ENCODE measurements around the gene TSPAN9.
"Not testable (repeated sequence)": the region's sequence is repeated elsewhere in the genome, so short reads cannot be mapped to it uniquely, and the experiment has no call there.

The TSPAN9 gene

DNA sequence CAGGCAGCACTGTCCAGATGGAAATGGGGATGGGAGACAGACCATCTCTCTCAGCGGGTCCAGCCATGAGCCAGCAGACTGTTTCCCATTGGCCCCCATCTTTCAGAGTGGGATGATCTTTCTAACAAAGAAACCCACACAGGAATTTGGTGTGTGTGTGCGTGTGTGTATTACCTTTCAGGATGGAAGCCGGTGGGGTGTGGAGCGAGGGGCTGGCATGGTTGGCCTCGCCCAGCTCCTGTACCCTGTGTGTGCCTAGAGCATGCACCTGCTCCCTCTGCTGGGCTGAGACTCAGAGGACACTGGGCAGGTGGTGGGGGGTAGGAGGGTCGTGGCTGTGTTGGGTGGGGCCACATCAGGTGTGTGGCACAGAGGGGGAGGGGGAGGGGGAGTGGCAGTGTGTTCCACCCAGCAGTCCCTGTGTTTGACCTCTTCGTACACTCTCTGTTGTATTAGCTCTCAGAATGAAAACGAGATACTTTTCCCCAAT lies 33.0 kb upstream of the TSPAN9 start:
- no peak for DNase-seq

DNA sequence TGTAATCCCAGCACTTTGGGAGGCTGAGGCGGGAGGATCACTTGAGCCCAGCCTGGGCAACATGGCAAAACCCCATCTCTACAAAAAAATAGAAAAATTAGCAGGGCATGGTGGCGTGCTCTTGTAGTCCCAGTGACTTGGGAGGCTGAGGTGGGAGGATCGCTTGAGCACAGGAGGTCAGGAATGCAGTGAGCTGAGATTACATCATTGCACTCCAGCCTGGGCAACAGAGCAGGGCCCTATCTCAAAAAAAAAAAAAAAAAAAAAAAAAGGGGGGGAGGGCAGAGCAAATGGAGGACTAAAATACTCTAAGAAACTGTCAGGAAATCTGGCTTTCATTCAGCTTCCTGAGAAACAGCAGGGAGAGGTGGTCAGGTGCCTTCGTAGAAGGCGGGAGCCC lies 31.7 kb upstream of the TSPAN9 start:
- DNase-seq: peak; percentile 59

DNA sequence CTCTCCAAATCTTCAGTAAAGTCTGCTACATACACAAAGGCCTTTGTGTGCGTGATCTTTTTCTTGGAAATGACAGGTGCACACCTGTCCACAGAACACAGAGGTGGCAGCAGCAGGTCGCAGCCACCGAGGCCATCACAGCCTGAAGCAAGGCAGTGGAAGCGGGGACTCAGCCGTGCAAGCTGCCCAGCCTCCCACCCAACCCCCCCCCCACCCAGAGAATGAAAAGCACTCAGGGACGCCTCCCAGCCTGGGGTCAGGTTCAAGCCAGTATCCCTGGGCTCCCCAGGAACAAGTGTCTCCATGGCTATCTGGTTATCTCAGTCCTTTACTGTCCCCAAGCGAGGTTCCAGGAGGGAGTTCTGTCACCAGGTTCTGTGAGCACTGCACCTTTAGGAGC lies 31.2 kb upstream of the TSPAN9 start:
- peak; percentile 53 for DNase-seq

DNA sequence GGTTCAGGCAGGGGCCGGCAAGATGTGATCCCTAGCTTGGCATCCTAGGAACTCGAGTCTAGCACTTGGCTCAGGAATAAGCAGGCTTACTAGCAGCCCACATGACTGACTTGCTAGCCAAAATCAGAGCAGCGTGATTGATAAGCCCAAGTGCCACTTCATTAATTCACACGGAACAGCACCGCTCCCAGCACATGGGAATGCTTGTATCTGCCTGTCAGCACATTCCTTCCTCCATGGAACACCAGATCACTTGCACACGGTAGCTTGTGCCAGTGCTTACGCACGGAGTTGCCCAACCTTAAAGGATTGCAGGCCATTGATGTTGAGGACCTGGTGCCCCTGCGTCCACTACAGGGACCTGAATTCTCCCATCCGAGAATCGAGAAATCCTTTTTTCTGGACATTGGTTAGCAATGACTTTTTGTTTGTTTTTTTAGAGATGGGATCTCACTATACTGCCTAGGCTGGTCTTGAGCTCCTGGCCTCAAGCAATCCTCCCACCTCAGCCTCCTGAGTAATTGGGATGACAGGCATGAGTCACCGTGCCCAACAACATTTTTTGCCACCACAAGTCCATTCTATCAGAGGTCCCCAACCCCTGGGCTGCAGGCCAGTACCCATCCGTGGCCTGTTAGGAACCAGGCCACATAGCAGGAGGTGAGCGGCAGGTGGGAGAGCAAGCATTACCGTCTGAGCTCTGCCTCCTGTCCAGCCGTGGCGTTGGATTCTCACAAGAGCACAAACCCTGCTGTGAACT lies 30.6 kb upstream of the TSPAN9 start:
- DNase-seq: peak; percentile 80

DNA sequence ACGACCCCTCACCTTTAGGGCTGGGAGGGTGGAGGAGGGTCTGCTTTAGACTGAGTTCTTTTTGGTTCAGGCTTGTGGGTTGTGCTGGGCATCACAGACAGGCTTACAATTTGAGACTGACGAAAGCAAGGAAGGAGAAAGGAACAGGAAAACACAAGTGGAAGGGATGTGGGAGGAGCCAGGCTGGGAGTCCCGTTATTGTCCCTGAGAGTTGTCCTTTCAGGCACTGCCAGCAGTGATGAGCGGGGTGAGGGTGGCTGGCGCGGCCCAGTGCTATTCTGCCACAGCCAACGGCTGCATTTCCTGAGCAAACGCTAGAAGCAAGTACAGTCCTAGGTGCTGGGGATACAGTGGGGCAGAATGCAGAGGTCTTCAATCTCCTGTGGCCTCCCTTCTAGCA lies 29.2 kb upstream of the TSPAN9 start:
- no peak for DNase-seq

DNA sequence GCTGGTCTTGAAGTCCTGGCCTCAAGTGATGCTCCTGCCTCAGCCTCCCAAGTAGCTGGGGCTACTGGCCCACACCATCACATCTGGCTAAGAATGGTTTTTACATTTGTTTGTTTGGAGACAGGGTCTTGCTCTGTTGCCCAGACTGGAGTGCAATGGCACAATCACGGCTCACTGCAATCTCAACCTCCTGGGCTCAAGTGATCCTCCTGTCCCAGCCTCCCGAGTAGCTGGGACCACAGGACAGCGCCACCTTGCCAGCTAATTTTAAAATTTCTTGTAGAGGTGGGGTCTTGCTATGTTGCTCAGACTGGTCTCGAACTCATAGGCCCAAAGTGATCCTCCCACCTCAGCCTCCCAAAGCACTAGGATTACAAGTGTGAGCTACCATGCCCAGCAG lies 28.6 kb upstream of the TSPAN9 start:
- no peak for DNase-seq

DNA sequence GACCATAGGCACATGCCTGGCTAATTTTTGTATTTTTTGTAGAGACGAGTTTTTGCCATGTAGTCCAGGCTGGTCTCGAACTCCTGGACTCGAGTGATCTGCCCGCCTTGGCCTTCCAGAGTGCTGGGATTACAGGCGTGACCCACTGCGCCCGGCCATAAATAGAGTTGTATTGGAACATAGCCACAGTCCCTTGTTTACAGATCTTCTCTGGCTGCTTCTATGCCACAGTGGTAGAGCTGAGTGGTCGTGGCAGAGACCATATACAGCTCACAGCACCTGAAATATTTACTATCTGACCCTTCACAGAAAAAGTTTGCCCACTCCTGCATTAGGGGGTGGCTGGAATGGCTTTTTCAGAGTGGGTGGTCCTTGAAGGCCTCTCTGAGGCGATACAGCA lies 28.0 kb upstream of the TSPAN9 start:
- DNase-seq: no peak

DNA sequence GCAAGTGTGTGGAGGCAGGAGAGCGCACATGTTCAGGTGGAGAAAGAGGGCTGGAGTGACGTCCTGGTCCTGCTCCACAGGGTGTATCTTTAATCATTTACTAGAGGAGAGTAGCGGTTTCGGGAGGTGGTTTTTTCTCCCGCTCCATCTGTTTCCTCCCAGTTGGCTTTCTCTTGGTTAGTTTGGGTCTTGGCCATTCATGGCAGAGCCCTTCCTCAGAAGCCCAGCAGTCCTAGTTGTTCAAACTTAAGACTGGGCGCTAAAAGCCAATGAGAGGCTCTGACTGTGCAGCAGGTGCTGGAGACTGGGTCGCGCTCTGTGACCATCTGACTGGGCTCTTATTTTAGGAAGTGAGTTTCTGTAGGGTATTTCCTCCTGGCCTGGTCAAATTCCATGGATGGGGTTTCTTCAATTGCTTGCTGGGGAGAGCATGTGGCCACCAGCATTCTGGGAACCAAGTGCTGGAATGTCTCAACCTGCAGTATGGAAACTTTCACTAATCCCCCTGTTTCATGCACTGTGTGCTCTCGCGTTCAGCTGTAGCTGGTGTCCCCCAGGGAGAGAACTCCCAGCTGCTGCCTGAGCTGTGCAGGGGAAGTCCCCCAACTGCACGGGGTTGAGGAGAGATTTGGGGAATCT lies 27.4 kb upstream of the TSPAN9 start:
- DNase-seq: no peak

DNA sequence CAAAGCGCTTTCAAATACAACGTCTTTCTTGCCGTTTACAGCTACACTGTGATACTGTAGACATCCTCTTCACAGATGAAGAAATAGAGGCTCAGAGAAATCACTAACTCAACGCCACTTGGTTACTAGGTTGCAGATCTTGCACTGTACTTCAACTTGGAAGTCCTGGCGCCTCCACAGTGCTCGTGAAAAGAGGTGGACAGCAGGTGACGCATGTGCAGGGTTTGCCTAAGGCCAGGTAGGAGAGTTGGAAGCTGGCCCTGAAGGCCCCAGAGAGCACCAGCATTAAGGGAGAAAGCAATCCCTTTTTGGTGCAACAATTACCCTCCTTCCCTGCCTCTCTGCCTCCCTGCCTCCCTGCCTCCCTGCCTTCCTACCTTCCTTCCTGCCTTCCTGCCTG lies 22.8 kb upstream of the TSPAN9 start:
- DNase-seq: peak; percentile 55

DNA sequence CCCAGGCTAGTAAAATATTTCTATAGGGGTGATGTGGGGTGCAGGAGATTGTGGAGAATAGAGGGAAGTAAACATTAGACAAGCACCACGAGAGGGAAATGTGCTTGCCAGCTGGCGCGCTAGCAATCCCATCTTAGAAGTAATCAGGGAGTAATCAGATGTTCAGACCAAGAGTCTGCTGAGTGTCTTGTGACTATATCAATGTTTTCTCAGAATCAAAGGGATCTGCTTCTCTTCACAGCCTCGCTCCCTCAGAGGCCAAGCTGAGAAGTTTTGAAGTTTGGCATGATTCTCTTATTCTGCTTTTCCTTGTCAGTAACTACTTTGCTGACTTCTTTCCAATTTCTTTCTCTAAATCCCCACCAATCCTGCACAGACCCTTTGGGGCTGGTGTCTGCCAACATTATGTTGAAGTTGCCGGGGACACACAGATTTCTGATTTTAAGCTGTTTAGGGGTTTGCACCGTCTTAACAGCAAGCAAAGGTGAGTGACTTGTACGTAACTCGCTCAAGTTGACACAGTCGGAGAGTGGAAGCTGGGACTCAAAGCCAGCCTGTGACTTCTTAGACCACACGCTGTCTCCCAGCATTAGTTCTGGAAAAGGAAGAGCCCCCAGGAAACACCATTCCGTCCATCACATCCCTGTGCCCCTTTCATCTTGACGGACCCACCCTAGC lies 22.0 kb upstream of the TSPAN9 start:
- no peak for DNase-seq

DNA sequence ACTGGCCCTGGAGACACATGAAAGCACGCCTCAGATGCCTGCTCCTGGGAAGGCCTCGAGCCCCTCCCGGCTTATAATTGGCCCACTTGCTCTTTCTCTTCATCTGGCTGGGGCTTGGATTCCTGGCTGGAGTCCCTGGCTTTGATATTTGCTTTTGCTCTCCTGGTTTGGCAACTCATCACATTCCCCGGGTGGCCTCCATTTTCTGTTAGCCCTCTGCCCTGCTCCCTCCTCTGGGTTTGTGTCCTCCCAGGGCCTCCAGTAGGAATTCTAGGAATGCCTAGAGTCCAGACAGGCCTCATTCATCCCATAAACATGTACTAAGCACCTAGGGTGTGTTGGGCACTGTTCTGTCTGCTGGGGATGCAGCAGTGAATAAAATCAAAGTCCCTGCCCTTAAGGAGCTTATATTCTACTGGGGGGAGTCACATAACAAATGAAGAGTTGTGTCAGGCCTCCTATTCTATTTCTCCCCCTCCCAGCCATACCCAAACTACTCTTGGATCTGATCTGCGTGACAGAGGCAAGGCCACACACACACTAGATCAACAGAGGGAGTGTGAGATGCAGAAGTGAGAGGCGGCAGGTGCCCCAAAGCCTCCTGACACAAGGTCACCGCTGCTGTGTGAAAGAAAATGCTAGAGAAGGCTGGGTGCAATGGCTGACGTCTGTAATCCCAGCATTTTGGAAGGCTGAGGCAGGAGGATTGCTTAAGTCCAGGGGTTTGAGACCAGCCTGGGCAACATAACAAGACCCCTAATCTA lies 21.3 kb upstream of the TSPAN9 start:
- DNase-seq: peak; percentile 95

DNA sequence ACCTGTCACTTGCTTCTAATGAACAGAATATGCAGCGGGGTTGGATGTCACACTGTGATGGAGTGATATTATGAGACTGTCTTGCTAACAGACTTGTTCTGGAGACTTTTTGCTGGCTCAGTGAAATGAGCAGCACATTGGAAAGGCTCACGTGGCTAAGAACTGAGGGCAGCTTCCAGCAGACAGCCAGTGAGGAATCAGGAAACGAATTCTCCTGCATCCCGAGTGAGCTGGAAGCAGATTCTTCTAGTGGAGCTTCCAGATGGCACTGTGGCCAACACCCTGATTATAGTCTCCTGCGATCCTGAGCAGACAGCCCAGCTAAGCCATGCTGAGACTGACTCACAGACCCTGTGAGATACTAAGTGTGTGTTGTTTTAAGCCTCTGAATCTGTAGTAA lies 16.1 kb upstream of the TSPAN9 start:
- DNase-seq: no peak

DNA sequence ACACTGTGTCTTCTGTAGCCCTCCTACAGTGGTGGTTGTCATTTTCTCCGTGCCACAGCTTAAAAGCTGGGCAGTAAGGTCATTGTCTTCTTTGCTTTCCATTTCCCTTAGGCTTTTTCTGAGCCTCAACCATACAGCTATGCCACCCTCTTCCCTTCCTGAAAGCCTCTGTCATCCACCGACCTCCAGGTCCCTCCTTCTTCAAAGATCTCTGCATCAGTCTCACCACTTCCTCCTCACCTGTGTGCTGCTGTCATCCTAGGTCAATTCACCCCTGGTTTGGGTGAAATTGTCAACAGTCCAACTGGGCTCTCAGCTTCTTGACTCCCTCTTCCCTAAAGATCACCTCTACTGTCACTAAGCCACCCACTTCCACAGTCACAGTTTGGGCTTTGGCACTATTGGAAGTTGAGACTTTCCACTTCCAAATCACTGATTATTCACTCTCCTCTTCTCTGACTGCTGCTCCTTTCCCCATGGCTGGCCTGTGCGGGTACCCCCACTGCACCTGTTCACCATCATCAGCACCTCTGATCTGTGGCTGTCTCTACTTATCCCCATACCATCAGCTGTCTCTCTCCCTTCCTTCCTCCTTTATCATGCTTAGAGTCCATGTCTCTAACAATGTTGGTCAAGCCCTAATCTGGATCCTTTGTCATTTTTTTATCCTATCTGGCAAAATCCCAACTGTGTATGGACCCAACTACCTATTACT lies 15.5 kb upstream of the TSPAN9 start:
- DNase-seq: no peak

DNA sequence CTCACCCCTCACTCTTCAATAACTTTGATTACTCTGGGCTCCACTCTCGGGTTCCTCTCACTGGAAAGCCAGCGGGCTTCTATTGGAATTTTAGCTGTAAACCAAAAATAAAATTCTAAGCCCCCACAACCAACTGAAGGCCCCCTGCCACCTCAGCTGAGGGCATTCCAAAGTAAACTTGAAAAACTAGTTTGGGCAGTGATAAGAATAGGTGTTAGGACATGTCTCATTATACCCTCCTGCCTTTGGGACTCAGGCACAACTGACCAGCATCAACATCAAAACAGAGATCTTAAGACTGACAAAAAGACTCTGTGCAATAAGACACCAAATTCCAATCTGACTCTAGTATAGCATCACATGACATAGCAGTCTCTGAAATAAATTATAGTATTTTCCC lies 11.9 kb upstream of the TSPAN9 start:
- DNase-seq: no peak

DNA sequence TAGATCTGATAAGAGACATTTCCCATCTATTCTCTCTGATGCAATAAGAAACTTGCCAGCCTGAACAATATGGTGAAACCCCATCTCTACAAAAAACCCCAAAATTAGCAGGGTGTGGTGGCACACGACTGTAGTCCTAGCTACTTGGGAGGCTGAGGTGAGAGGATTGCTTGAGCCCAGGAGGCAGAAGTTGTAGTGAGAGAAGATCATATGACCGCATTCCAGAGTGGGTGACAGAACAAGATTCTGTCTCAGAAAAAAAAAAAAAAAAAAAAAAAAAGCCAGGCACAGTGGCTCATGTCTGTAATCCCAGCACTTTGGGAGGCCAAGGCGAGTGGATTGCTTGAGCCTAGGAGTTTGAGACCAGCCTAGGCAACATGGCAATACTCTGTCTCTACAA lies 11.3 kb upstream of the TSPAN9 start:
- not testable (repeated sequence) for DNase-seq

DNA sequence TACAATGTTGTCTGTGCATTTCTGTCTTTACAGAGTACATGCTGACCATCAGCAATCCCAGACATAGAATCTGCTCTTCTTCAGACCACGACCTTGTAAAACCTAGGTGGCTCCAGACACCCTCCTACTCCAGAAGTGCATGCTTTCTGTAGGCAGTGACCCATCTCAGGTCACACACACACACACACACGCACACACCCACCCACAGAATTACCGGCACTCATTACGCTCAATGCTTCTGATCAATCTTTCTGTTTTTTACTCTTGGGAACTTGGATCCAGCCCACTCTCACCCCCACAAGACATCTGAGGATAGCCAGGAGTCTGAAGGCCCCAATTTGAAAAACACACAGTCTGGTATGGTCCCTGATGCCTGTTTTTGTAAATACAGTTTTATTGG lies 7.5 kb upstream of the TSPAN9 start:
- DNase-seq: no peak

DNA sequence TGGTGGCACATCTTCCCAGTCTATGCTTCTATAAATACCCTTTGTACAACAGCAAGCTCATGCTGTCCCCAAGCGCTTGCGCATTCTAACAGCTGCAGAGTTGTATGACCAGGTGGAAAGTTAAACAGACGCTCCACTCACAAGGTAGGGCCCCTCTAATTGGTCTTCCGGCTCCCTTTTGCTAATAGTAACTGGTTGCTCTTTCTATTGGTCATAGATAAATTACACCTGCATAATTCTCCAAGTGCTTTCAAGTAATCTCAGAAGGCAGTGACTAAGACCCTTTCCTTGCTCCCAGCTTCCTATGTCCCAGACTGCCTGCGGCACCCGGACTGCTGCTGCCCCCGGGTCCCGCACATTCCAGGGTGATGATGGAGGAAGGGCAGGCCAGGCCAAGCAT lies 6.1 kb upstream of the TSPAN9 start:
- DNase-seq: peak; percentile 97

DNA sequence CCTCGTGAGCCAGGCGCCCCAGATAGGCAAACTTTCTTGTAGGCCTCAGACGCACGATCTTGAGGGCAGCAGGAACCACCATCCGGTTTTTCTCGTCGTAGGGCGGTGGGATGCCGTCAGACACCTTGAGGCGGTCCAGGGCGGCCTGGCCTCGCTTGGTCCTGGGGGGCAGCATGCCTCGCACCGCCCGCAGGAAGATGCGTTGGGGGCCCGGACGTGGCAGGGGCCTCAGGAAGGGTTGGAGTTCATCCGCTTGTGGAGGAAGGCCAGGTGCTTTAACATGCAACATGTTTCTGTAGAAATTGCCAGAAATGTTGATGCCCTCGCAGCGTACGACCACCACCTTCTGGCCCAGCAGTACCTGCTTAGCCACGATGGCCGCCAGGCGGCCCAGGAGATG lies 5.5 kb upstream of the TSPAN9 start:
- DNase-seq: no peak

DNA sequence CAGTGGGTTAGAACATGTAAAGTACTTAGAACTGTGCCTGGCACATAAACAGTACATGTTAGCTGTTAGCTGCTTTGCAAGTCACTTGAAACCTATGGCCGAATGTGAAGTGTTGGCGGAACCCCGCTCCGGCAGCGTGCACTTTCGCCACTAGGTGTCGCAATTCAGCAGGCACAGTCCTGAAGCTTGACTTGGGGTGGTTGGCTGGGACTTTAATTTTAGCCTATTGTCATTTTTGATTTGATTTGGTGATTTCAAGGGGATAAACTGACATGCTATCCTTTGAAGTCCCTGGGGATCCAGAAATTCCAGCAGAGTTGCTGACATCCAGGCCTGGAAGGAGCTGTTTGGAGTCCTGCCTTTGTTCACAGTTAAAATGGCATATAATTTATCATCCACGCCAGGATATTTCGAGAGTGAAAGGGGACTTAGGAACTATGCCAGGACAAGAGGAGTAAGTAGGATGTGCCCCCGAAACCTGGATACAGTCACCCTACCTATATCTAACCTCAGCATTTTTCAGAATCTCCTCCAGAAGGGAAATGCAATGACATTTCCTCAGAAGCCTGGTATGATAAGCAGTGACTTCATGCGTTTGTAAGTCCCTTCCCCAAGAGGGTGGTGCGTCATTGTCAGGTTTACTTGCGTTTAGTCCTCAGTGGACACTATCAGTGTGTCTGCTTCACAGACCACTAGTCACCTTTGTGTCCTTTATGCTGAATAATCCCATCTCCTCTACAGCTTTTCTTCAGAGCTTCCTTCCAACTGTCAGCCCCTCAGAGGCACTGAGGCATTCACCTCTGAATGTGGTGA lies 3.5 kb upstream of the TSPAN9 start:
- peak; percentile 96 for DNase-seq

DNA sequence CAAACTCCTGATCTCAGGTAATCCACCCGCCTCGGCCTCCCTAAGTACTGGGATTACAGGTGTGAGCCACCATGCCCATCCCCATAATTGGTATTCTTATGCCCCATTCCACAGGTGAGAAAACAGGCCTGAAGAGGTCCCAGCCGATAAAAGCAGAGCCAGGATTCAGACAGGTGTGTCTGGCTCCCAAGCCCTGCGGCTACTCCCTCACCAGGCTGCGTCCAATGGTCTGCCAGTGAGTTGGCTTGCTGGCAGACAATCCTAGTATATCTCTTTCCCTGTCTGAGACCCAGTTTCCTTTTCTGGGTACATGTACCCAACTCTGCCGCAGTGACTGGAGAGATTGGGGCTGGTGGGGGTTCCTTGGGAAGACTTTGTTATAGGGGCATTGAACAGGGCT lies 1.9 kb upstream of the TSPAN9 start:
- no peak for DNase-seq

DNA sequence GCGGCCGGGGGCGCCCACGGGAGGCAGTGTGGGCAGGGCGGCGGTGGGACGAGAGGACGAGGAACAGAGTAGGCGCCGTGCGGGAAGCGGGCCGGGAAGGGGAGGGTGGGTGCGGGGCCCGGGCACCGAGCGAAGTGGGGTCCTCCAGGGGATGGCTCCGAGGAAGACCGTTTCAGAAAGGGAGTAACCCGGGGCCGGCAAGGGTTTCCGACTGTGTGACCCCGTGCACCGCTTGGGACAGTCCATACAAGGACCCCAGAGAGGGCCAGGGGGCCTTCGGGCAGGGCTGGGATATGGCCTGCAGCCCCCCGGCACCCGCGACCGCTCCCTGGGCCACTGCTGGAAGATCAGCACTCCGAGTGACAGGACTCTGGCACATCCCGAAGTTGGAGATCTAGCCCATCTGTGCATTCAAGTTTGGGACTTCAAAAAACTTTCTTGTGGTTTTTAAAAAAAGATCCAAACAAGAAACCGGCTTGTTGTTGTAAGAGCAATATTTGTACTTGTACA lies 448 bp downstream of the TSPAN9 start:
- no peak for DNase-seq

Data from islet precursor cell (in vitro differentiated cells).